GM12875 (cell line): ENCODE data around the gene SCYGR4.
"Not testable (repeated sequence)": the region's sequence is repeated elsewhere in the genome, so short reads cannot be mapped to it uniquely, and the experiment has no call there.

ENCODE experiments used
- H3K4me3 ChIP-seq: one replicate; pipeline ENCODE4 v1.5.1; 2011; ENCODE audit warnings: low read depth, low read length, control low read depth
- TF ChIP-seq, protein P1 (sequence below): IDR thresholded peaks from 2 replicates; pipeline ENCODE4 v1.5.1; 2011; ENCODE audit warnings: low read depth, mild to moderate bottlenecking, control low read depth, inconsistent platforms, low read length, moderate library complexity, borderline replicate concordance; ENCODE audit not compliant: insufficient read depth

The SCYGR4 gene

DNA sequence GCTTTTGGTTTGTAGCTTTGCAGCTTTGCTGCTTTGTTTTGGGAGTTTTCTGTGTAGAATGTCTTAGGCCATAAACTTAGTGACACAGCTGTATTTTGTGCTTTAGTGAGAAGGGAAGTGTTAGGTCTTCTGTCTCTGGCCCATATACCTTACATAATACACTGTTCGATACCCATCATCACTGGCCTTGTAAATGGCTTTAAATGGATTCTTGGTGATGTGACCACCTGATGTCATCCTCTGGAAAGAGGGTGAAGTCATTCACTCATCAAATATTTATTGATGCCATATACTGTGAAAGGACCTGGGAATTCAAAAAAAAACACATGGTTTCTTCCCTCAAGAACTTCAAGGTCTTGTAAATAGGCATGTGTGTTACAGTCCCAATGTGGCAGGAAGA is 37.5 kb upstream of the SCYGR4 start:
- H3K4me3 ChIP-seq: no peak overlapping the region
- TF ChIP-seq, protein P1, sequence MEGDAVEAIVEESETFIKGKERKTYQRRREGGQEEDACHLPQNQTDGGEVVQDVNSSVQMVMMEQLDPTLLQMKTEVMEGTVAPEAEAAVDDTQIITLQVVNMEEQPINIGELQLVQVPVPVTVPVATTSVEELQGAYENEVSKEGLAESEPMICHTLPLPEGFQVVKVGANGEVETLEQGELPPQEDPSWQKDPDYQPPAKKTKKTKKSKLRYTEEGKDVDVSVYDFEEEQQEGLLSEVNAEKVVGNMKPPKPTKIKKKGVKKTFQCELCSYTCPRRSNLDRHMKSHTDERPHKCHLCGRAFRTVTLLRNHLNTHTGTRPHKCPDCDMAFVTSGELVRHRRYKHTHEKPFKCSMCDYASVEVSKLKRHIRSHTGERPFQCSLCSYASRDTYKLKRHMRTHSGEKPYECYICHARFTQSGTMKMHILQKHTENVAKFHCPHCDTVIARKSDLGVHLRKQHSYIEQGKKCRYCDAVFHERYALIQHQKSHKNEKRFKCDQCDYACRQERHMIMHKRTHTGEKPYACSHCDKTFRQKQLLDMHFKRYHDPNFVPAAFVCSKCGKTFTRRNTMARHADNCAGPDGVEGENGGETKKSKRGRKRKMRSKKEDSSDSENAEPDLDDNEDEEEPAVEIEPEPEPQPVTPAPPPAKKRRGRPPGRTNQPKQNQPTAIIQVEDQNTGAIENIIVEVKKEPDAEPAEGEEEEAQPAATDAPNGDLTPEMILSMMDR: no peak

DNA sequence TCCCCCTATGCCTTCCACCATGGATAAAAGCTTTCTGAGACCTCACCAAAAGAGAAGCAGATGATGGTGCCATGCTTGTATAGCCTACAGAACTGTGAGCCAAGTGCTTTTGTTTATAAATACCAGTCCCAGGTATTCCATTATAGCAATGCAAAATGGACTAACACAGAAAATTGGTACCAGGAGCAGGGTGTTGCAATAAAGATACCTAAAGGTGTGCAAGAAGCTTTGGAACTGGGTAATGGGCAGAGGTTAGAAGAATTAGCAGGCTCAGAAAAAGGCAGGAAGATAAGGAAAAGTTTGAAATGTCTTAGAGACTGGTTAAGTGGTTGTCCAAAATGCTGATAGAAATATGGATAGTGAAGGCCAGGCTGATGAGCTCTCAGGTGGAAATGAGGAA is 34.9 kb upstream of the SCYGR4 start:
- H3K4me3 ChIP-seq: no peak overlapping the region
- TF ChIP-seq, protein P1: no peak

DNA sequence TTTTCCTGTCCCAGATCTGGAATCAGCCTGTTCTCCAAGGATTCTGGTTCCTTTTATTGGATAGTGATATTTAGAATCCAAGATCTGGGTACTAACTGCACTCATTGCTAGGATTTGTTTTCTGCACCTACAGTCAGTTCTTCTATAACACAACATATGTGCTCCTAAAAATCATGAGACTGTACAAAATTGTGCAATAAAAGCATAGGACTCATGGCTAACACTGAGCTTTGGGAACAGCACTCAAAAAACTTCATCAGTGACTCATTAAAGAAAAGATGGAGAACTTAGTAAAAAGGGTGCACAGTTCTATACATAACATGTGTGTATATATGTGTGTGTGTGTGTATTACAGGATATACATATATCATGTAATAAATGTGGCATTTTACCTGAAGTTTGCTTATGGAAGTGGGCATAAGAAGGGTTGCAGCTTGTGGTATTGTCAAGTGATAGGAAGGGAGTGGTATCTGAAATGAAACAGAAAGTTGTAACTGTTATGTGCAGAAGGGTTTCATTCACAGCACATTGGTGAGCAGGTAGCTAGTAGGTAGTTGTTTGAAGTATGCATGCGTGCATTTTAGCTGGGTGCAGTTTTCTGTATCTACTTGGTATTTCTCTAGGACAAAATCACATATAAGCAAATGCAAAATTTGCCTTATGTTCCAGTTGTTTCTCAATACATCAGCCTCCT is 24.5 kb upstream of the SCYGR4 start:
- no peak overlapping the region for H3K4me3 ChIP-seq
- TF ChIP-seq, protein P1: no peak

DNA sequence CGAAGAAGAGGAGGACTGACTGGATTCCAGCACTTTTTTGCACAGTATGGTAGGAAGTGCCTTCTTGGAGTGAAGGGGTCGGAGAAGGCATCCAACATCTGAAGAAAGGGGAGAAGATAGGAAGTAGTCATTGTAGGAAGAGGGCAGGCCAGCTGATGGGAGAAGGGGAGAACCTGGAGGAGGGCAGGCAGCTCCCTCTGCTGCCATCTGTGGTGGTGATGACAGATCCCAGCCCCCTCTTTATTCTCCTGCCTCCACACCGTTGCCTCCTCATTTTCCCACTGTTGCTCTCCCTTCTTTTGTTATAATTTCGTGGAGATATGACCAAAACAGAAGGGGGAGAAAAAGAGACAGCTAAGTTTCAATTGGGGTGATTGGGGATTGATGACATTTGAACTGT is 21.5 kb upstream of the SCYGR4 start:
- H3K4me3 ChIP-seq: no peak overlapping the region
- TF ChIP-seq, protein P1: no peak

DNA sequence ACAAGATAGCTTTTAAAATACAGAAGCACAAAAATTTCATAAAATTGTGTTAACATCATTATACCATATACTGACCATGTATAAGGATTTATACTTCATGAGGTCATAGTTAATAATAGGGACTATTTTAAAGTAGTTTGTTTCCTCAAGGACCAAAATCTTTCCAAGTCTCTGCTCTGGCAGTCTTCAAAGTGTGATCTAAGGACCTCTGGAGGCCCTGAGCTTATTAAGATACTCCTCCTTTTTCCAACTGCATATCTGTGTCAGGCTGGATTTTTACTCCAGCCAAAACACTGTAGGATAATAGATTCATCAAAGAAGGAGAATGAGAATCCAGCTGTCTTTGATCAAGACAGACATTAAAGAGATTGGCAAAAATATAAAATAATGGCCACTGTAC is 20.3 kb upstream of the SCYGR4 start:
- TF ChIP-seq, protein P1: no peak
- no peak overlapping the region for H3K4me3 ChIP-seq

DNA sequence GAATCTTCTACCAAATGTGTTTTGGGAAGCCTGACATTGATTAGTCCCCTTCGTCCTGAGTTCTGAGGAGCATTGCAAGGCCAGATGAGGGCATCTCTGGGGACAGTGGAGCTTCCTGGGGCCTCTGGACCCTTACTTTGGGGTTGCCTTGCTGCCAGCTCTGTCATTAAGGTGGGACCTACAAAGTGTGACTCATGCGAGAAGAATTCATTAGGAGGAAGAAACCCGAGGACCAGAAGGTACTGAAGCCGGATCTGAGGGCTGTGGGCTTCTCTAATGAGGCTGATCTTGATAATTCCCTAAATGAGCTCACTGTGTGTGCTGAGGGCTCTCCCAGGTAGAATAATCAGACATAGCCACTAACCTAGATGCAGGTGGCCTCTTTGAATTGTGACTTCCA is 19.3 kb upstream of the SCYGR4 start:
- H3K4me3 ChIP-seq: no peak overlapping the region
- TF ChIP-seq, protein P1: no peak

DNA sequence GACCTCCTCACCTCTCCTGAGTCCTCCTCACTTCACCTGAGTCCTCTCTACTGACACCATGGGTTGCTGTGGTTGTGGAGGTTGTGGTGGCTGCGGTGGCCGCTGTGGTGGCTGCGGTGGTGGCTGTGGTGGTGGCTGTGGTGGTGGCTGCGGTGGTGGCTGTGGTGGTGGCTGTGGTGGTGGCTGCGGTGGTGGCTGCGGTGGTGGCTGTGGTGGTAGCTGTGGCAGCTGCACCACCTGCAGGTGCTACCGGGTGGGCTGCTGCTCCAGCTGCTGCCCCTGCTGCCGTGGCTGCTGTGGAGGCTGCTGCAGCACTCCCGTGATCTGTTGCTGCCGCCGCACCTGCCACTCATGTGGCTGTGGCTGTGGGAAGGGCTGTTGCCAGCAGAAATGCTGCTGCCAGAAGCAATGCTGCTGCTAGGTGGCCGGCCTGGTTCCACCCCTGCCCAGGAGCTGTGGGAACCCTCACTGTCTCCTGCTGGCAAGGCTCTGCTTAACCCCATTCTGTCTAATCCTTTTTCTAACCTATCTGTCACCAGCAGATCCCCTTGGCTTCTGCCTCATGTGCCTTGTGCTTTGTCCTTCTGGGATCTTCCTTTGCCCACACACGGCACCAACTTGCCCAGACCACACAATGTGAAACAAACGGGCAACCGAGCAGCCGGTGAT is 18.3 kb upstream of the SCYGR4 start, which contains the start of gene SCYGR2:
Gene SCYGR2, plus strand, starts transcription at position 59 of the 669 bp plus-strand sequence. Its CDS starts 0 bp downstream, at position 59.
- not testable (repeated sequence) for H3K4me3 ChIP-seq

DNA sequence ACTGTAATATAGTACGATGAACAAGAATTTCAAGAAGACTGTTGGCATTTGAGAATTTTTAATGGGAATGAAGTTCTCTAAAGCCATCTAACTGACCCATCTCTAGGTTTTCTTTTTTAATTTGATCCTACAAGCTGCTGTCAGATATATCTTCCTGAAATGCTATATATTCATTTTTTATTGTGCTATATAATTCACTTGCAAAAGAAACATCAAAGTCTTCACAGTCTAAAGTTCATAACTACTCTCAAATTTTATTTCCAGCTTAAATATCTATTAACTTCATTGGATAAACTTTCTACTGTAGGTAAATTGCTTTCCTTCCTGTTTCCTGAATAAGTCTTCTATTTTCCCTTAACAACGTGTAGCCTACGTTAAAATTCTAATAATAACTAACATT is 14.9 kb upstream of the SCYGR4 start:
- TF ChIP-seq, protein P1: no peak
- H3K4me3 ChIP-seq: no peak overlapping the region
